VCaP (cell line): ENCODE data around the gene CLK4.

Experiments used
- H3K27ac ChIP-seq: fragments of 450-650 bp; 2 replicates; pipeline ENCODE4 v1.5.1; 2017
- TF ChIP-seq, protein P1 (sequence below): fragments of 450-650 bp; conservative IDR thresholded peaks from 2 replicates; pipeline ENCODE4 v1.5.1; 2017; ENCODE audit warnings: mild to moderate bottlenecking, moderate library complexity

CLK4 gene

GRCh38 chr5:178668579-178668978, 41.7 kb upstream of the CLK4 start:
- H3K27ac ChIP-seq = no peak overlapping the region
- TF ChIP-seq, protein P1, sequence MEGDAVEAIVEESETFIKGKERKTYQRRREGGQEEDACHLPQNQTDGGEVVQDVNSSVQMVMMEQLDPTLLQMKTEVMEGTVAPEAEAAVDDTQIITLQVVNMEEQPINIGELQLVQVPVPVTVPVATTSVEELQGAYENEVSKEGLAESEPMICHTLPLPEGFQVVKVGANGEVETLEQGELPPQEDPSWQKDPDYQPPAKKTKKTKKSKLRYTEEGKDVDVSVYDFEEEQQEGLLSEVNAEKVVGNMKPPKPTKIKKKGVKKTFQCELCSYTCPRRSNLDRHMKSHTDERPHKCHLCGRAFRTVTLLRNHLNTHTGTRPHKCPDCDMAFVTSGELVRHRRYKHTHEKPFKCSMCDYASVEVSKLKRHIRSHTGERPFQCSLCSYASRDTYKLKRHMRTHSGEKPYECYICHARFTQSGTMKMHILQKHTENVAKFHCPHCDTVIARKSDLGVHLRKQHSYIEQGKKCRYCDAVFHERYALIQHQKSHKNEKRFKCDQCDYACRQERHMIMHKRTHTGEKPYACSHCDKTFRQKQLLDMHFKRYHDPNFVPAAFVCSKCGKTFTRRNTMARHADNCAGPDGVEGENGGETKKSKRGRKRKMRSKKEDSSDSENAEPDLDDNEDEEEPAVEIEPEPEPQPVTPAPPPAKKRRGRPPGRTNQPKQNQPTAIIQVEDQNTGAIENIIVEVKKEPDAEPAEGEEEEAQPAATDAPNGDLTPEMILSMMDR = no peak

GRCh38 chr5:178667688-178668087, 40.8 kb upstream of the CLK4 start:
- H3K27ac ChIP-seq = no peak overlapping the region
- TF ChIP-seq, protein P1 = no peak

DNA sequence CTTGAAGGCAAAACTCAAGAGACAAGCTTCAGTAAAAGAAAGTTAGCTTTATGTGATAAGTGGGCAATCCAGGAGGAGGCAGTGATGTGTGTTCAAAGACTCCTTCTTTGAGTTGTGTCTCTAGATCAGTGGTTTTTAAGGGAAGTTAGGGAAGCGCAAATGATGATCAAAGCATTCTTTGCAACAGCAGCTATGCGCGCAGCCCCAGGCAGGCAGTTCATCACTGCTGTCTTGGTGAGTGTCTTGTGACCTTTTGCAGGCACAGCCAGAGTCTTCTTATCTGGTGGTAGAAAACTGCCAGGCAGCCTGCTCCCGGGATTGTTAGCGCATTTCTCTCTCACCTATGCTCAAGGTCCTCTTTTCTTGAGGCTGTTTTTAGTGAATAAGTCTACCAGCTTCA, 40.3 kb upstream of the CLK4 start:
- TF ChIP-seq, protein P1 = no peak
- H3K27ac ChIP-seq = no peak overlapping the region

- H3K27ac ChIP-seq = no peak overlapping the region
- TF ChIP-seq, protein P1 = no peak
These were observed 37.3 kb upstream of the CLK4 start for GRCh38 chr5:178664141-178664540.

DNA sequence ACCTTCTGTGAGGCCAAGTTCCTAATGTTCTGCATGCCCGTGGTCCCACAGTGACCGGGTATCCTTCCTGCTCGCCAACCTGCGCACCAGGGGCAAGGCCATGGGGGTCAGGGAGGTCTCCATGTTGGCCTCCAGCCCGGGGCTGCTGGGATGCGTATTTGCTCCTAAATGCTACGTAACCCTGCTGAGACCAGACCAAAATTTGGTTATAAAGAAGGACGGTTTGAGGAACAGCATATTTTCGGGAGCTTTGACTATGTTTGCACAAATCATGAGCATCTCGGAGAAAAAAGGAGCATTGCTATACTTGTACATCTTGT, 35.7 kb upstream of the CLK4 start:
- TF ChIP-seq, protein P1 = no peak
- H3K27ac ChIP-seq = no peak overlapping the region

DNA sequence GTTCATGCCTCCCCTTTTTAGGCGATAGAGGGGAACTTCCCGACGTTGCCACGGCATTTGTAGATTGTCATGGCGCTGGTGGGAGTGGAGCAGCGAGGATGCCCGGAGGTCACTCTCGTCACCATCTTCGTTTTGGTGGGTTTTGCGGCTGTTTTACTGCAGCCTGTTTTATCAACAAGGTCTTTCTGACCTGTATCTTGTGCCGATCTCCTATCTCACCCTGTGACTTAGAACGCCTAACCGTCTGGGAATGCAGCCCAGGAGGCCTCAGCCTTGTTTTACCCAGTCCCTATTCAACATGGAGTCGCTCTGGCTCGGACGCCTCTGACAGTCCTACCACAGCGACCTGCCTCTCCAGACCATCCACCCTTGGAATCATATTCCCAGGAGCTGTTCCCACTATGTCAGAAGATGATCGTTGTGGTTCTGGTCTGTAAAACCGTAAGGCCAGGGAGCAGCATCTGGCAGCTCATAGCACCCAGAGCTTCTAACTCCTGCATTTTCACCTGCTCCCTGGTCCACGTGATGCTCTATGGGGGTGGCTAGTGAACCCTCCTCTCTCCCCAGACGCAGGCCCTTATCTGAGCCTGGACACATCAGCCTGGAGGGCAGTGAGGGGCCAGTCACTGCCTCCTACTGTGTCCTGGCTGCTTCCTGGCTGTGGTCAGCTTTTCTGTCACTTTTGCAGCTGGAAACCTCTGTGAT, 35.1 kb upstream of the CLK4 start:
- H3K27ac ChIP-seq = no peak overlapping the region
- TF ChIP-seq, protein P1 = no peak

- TF ChIP-seq, protein P1 = no peak
- no peak overlapping the region for H3K27ac ChIP-seq
These were observed 24.4 kb upstream of the CLK4 start for GRCh38 chr5:178651046-178651810.
